ENCODE data around the gene PICK1. TPM values are rescaled to one million over a fixed set of nuclear protein-coding genes. Genes with fewer than 3 reads are reported as not detected.

The PICK1 gene
- polyA plus RNA-seq, 1 donor = 12.8 TPM

- DNase-seq = no peak
Measured at GRCh38 chr22:38089474-38089851, 32.3 kb downstream of the PICK1 start.

- no peak for DNase-seq
Measured at GRCh38 chr22:38097058-38097457, 39.9 kb downstream of the PICK1 start.

GRCh38 chr22:38097557-38098409 is 40.6 kb downstream of the PICK1 start:
- DNase-seq = no peak

GRCh38 chr22:38098410-38099249 is 41.4 kb downstream of the PICK1 start:
- no peak for DNase-seq

- no peak for DNase-seq
Measured at GRCh38 chr22:38103641-38104040, 46.4 kb downstream of the PICK1 start.

GRCh38 chr22:38104084-38104483 is 46.9 kb downstream of the PICK1 start:
- DNase-seq = no peak

GRCh38 chr22:38106814-38107578 is 49.8 kb downstream of the PICK1 start:
- DNase-seq = no peak

- no peak for DNase-seq
Measured at GRCh38 chr22:38107692-38108515, 50.7 kb downstream of the PICK1 start.

GRCh38 chr22:38108561-38109319 is 51.5 kb downstream of the PICK1 start:
- no peak for DNase-seq

- no peak for DNase-seq
Measured at GRCh38 chr22:38109371-38110001, 52.3 kb downstream of the PICK1 start.

- no peak for DNase-seq
Measured at GRCh38 chr22:38110008-38110862, 53.0 kb downstream of the PICK1 start, which contains the start of gene BAIAP2L2. BAIAP2L2 (minus strand) TSS chr22:38110684; CDS start chr22:38110525, 159 bp downstream.

GRCh38 chr22:38110863-38111852 is 54.0 kb downstream of the PICK1 start:
- DNase-seq = no peak

GRCh38 chr22:38111925-38112355 is 54.7 kb downstream of the PICK1 start:
- no peak for DNase-seq

- DNase-seq = no peak
Measured at GRCh38 chr22:38112381-38112780, 55.2 kb downstream of the PICK1 start.

- peak; percentile 81 for DNase-seq
Measured at GRCh38 chr22:38114484-38115398, 57.5 kb downstream of the PICK1 start.

GRCh38 chr22:38115423-38116205 is 58.4 kb downstream of the PICK1 start:
- DNase-seq = no peak
